Astrocyte (in vitro differentiated cells and primary cell): ENCODE results near the gene SLC18B1. TPM values are rescaled to one million over a fixed set of nuclear protein-coding genes. Genes with fewer than 3 reads are reported as not detected.

ENCODE experiments used
- DNase-seq: peaks from one replicate; pipeline ENCODE4 v3.0.0-alpha.2; 2010; ENCODE audit warnings: low read depth
- FAIRE-seq: peaks from 2 replicates; lab custom pipeline; 2011; peaks lifted over from hg19 to GRCh38; lab: Jason Lieb, UNC
- H2AFZ ChIP-seq: 2 replicates; pipeline ENCODE4 v1.6.0; 2012; ENCODE audit warnings: low read depth, low read length, inconsistent platforms
- H3K27ac ChIP-seq: 2 replicates; pipeline ENCODE4 v1.5.1; 2011; ENCODE audit warnings: low read depth, low read length, inconsistent platforms
- H3K27me3 ChIP-seq: 2 replicates; pipeline ENCODE4 v1.6.0; 2011; ENCODE audit warnings: low read length, inconsistent platforms; ENCODE audit not compliant: insufficient read depth
- H3K36me3 ChIP-seq: 2 replicates; pipeline ENCODE4 v1.5.1; 2011; ENCODE audit warnings: low read length, inconsistent platforms; ENCODE audit not compliant: insufficient read depth
- H3K4me1 ChIP-seq: 2 replicates; pipeline ENCODE4 v1.5.1; 2011; ENCODE audit warnings: low read length, inconsistent platforms; ENCODE audit not compliant: insufficient read depth
- H3K4me2 ChIP-seq: 2 replicates; pipeline ENCODE4 v1.6.0; 2012; ENCODE audit warnings: low read length, inconsistent platforms
- H3K4me3 ChIP-seq: 2 replicates; pipeline ENCODE4 v1.5.1; 2011; ENCODE audit warnings: low read depth, mild to moderate bottlenecking, low read length, inconsistent platforms; ENCODE audit not compliant: insufficient read depth
- H3K79me2 ChIP-seq: 2 replicates; pipeline ENCODE4 v1.6.0; 2012; ENCODE audit warnings: mild to moderate bottlenecking, low read length, inconsistent platforms; ENCODE audit not compliant: insufficient read depth
- H3K9ac ChIP-seq: 2 replicates; pipeline ENCODE4 v1.6.0; 2012; ENCODE audit warnings: mild to moderate bottlenecking, low read length, inconsistent platforms
- H3K9me3 ChIP-seq: 2 replicates; pipeline ENCODE4 v1.5.1; 2012; ENCODE audit warnings: low read depth, mild to moderate bottlenecking, low read length, inconsistent platforms; ENCODE audit not compliant: insufficient read depth
- H4K20me1 ChIP-seq: 2 replicates; pipeline ENCODE4 v1.6.0; 2012; ENCODE audit warnings: low read length, inconsistent platforms; ENCODE audit not compliant: insufficient read depth
- H3K27ac Mint-ChIP-seq: one replicate; pipeline ENCODE4 v1.8.0; 2021; ENCODE audit warnings: mild to moderate bottlenecking, mixed read lengths; ENCODE audit not compliant: unreplicated experiment
- H3K27me3 Mint-ChIP-seq: one replicate; pipeline ENCODE4 v1.8.0; 2021; ENCODE audit warnings: low read depth, mixed read lengths; ENCODE audit not compliant: unreplicated experiment
- H3K36me3 Mint-ChIP-seq: one replicate; pipeline ENCODE4 v1.8.0; 2021; ENCODE audit warnings: low read depth, mixed read lengths; ENCODE audit not compliant: unreplicated experiment
- H3K4me1 Mint-ChIP-seq: one replicate; pipeline ENCODE4 v1.8.0; 2021; ENCODE audit warnings: low read depth, mixed read lengths; ENCODE audit not compliant: unreplicated experiment
- H3K4me3 Mint-ChIP-seq: one replicate; pipeline ENCODE4 v1.8.0; 2021; ENCODE audit warnings: mild to moderate bottlenecking, moderate library complexity, mixed read lengths; ENCODE audit not compliant: unreplicated experiment
- H3K9me3 Mint-ChIP-seq: one replicate; pipeline ENCODE4 v1.8.0; 2021; ENCODE audit warnings: mild to moderate bottlenecking, mixed read lengths; ENCODE audit not compliant: unreplicated experiment
- CTCF ChIP-seq: IDR thresholded peaks from 2 replicates; pipeline ENCODE4 v1.5.1; 2011; ENCODE audit warnings: low read depth, mild to moderate bottlenecking, inconsistent platforms, low read length, moderate library complexity; ENCODE audit not compliant: insufficient read depth
- EZH2 ChIP-seq: IDR thresholded peaks from 2 replicates; pipeline ENCODE4 v1.6.1; 2012; ENCODE audit warnings: mild to moderate bottlenecking, low read length, inconsistent platforms; ENCODE audit not compliant: insufficient read depth
- total RNA-seq: library from RNA; stranded (reverse); gene quantifications from 2 replicates; pipeline ENCODE4 v1.2.1, GENCODE V29; 2021

Gene SLC18B1
- total RNA-seq, 1 donor from 2014 or later = 8.2 TPM

DNA sequence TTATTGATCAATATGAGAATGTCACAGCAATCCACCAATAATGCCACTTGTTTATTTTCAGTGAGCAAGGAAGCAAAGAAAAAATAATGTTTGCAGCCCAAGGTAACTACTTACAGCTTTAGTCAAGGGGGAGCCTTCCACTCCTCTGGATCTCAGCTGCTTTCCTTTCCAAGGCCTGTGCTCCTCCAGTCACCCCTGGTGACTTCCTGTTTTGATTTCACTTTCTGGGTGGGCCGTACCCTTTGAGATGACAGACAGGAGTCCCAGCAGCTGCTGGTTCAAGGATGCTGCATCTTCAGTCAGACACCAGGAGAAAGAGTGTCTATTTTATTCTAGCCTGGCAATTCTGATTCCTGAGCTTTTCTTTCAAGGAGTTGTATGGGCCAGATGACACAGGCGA is 35.2 kb downstream of the SLC18B1 start:
- TF ChIP-seq EZH2 (no peak), CTCF (no peak)
- no peak overlapping the region for H2AFZ ChIP-seq
- H3K4me3 ChIP-seq = no peak overlapping the region
- no peaks in the 10 kb centered on the region for H3K36me3 ChIP-seq
- H3K4me1 Mint-ChIP-seq = peaks cover 18% of the 10 kb centered on the region
- no peak overlapping the region for H3K9ac ChIP-seq
- no peaks in the 10 kb centered on the region for H3K9me3 Mint-ChIP-seq
- no peaks in the 10 kb centered on the region for H3K9me3 ChIP-seq
- H3K4me1 ChIP-seq = peaks cover 4% of the 10 kb centered on the region
- no peak overlapping the region for H3K4me3 Mint-ChIP-seq
- no peak overlapping the region for H3K27ac ChIP-seq
- H3K79me2 ChIP-seq = no peaks in the 10 kb centered on the region
- no peak overlapping the region for H3K27ac Mint-ChIP-seq
- H3K27me3 ChIP-seq = no peaks in the 10 kb centered on the region
- FAIRE-seq (no peak), DNase-seq (no peak)
- no peaks in the 10 kb centered on the region for H4K20me1 ChIP-seq
- H3K27me3 Mint-ChIP-seq = no peaks in the 10 kb centered on the region
- H3K4me2 ChIP-seq = no peak overlapping the region
- no peaks in the 10 kb centered on the region for H3K36me3 Mint-ChIP-seq

DNA sequence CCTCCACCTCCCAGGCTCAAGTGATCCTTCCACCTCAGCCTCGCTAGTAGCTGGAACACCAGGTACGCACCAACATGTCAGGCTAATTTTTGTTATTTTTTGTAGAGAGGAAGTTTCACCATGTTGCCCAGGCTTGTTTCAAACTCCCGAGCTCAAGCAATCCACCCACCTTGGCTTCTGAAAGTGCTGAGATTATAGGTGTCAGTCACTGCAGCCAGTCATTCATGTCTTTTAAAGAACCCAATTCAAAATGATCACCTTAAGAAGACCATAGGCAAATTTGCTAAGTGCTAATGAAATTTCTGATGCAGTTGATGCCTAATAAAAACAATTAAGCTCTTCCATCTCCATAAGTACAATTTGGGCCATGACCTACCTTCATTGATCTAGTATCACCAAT is 38.2 kb downstream of the SLC18B1 start:
- H3K36me3 Mint-ChIP-seq = no peaks in the 10 kb centered on the region
- H3K9me3 Mint-ChIP-seq = no peaks in the 10 kb centered on the region
- Histone ChIP-seq H3K79me2 (no peaks in the 10 kb centered on the region), H3K4me2 (no peak overlapping the region), H3K9me3 (no peaks in the 10 kb centered on the region), H3K4me1 (peaks cover 4% of the 10 kb centered on the region), H2AFZ (no peak overlapping the region), H3K27me3 (no peaks in the 10 kb centered on the region), H3K4me3 (no peak overlapping the region), H3K27ac (no peak overlapping the region), H3K36me3 (no peaks in the 10 kb centered on the region), H4K20me1 (no peaks in the 10 kb centered on the region), H3K9ac (no peak overlapping the region)
- H3K27ac Mint-ChIP-seq = no peak overlapping the region
- TF ChIP-seq CTCF = no peak
- TF ChIP-seq EZH2 = no peak
- peaks cover 18% of the 10 kb centered on the region for H3K4me1 Mint-ChIP-seq
- no peak overlapping the region for H3K4me3 Mint-ChIP-seq
- H3K27me3 Mint-ChIP-seq = no peaks in the 10 kb centered on the region
- FAIRE-seq = no peak
- no peak for DNase-seq

DNA sequence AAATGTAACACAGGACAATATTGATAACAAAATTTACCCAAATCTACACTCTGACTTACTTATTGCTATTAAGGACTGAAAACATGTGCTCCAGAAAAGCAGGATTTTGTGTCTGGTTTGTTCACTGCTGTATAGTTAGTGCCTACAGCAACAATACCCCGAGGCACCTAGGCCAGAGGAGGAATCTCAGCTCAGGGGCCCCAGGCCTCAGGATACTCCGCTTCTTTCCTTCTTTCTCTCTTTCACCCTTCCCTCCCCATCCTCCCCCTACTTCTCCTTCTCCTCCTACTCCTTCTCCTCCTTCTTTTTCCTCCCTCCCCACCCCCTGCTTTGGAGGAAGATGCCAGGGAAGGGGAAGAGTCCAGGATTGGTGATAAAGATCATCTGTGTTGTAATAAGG is 39.7 kb downstream of the SLC18B1 start:
- no peak overlapping the region for H2AFZ ChIP-seq
- FAIRE-seq (no peak), DNase-seq (no peak)
- no peaks in the 10 kb centered on the region for H3K36me3 ChIP-seq
- no peak overlapping the region for H3K4me3 ChIP-seq
- H4K20me1 ChIP-seq = no peaks in the 10 kb centered on the region
- H3K4me1 Mint-ChIP-seq = peaks cover 6% of the 10 kb centered on the region
- no peaks in the 10 kb centered on the region for H3K27me3 ChIP-seq
- H3K4me1 ChIP-seq = no peaks in the 10 kb centered on the region
- H3K27me3 Mint-ChIP-seq = no peaks in the 10 kb centered on the region
- TF ChIP-seq EZH2 (no peak), CTCF (no peak)
- H3K9me3 Mint-ChIP-seq = no peaks in the 10 kb centered on the region
- H3K4me3 Mint-ChIP-seq = no peak overlapping the region
- H3K9me3 ChIP-seq = no peaks in the 10 kb centered on the region
- H3K4me2 ChIP-seq = no peak overlapping the region
- H3K79me2 ChIP-seq = no peaks in the 10 kb centered on the region
- H3K9ac ChIP-seq = no peak overlapping the region
- no peaks in the 10 kb centered on the region for H3K36me3 Mint-ChIP-seq
- no peak overlapping the region for H3K27ac ChIP-seq
- H3K27ac Mint-ChIP-seq = no peak overlapping the region
